Right cardiac atrium (tissue), 5 donors: Measurements from ENCODE around the gene KRTAP2-1. TPM values are rescaled to one million over a fixed set of nuclear protein-coding genes. Genes with fewer than 3 reads are reported as not detected.
"Not testable (repeated sequence)": the region's sequence is repeated elsewhere in the genome, so short reads cannot be mapped to it uniquely, and the experiment has no call there.

Experiments
- ATAC-seq, 2 donors: fragments of 200-7000 bp; cut with Tn5 transposase; one replicate each; pipeline versions ENCODE4 v1.8.0 to v1.9.1; 2020; ENCODE audit warnings: moderate library complexity in 2 of 2, mild to moderate bottlenecking in 1 of 2
- DNase-seq, 3 donors: peaks; one replicate each; pipeline ENCODE4 v3.0.0-alpha.2; 2020
- H3K27ac ChIP-seq: one replicate; pipeline ENCODE4 v1.5.1; 2013; ENCODE audit warnings: mild to moderate bottlenecking, low read length, control low read depth, moderate library complexity
- H3K27me3 ChIP-seq: one replicate; pipeline ENCODE4 v1.6.1; 2013; ENCODE audit not compliant: control insufficient read depth, insufficient read depth
- H3K4me1 ChIP-seq: one replicate; pipeline ENCODE4 v1.6.1; 2013; ENCODE audit warnings: low read length; ENCODE audit not compliant: control insufficient read depth, insufficient read depth
- H3K4me3 ChIP-seq: one replicate; pipeline ENCODE4 v1.5.1; 2013; ENCODE audit warnings: low read length, control low read depth
- H3K9me3 ChIP-seq: one replicate; pipeline ENCODE4 v1.6.1; 2013; ENCODE audit warnings: low read length; ENCODE audit not compliant: control insufficient read depth
- WGBS: extraction: QIAGEN DNeasy Blood & Tissue Kit; methylation state at CpG from one replicate; pipeline ENCODE4 v1.1.7; 2013; 5-methylcytosine and 5-hydroxymethylcytosine counted together
- intact Hi-C, 4 donors: fragments of 100-400 bp; cut with DNase I; formaldehyde crosslinking; loops; one replicate each; pipeline versions ENCODE4 v1.11.0 to v1.14.0; 2022 to 2023
- polyA plus RNA-seq: library from polyadenylated mRNA; stranded (reverse); fragments of 200-250 nt; gene quantifications from one replicate; pipeline ENCODE4 v1.2.3, GENCODE V29; 2013
- total RNA-seq, 4 donors: library from RNA; stranded (reverse); fragmentation: NEBNext Ultra II Directional; extraction: Animal tissue kit (Norgen Biotek cat#: 25700); gene quantifications; one replicate each; pipeline ENCODE4 v1.2.1, GENCODE V29; 2021
- donor health status: healthy with polysubstance abuse.
- donor health status: DM: no; HTN: yes; CAD: no.
- donor health status: DM: no; HTN: no; CAD: no.
- donor health status: DM: no; HTN: yes; CAD: no; lungs with severe emphysema.
- donor health status: DM: yes; HTN: yes; CAD: no.

KRTAP2-1 gene
- total and polyA plus RNA-seq, 5 donors: not detected

GRCh38 chr17:41009936-41010335, 37.2 kb downstream of the KRTAP2-1 start:
- no peaks in the 10 kb centered on the region for H3K27me3 ChIP-seq
- no peaks in the 10 kb centered on the region for H3K4me1 ChIP-seq
- DNase-seq: no peak
- no peak overlapping the region for H3K4me3 ChIP-seq
- no peaks in the 10 kb centered on the region for H3K9me3 ChIP-seq
- WGBS: 78% methylated on average over 1 of the region's 1 CpG
- intact Hi-C loops: no loop called here
- no peak overlapping the region for H3K27ac ChIP-seq
- ATAC-seq: no peak

- Histone ChIP-seq H3K4me3 (no peak overlapping the region), H3K27ac (no peak overlapping the region), H3K27me3 (no peaks in the 10 kb centered on the region), H3K4me1 (no peaks in the 10 kb centered on the region), H3K9me3 (no peaks in the 10 kb centered on the region)
- intact Hi-C loops: no loop called here
- 47% methylated on average over 4 of the region's 4 CpGs for WGBS
- DNase-seq: no peak
- no peak for ATAC-seq
Measured at GRCh38 chr17:41009301-41009760, 37.8 kb downstream of the KRTAP2-1 start.

- no peak for ATAC-seq
- intact Hi-C loops: no loop called here
- no peaks in the 10 kb centered on the region for H3K4me1 ChIP-seq
- no peaks in the 10 kb centered on the region for H3K9me3 ChIP-seq
- DNase-seq: no peak
- no peak within 1 kb of the TSS for H3K4me3 ChIP-seq
- WGBS: 79% methylated on average over 8 of the region's 8 CpGs
- H3K27me3 ChIP-seq: no peaks in the 10 kb centered on the region
- H3K27ac ChIP-seq: no peak within 1 kb of the TSS
Measured at GRCh38 chr17:41008811-41009210, 38.3 kb downstream of the KRTAP2-1 start, which contains the start of gene KRTAP3-1. Gene KRTAP3-1 (minus strand): TSS chr17:41009128. CDS start chr17:41009074, 54 bp downstream.

GRCh38 chr17:41004397-41004796, 42.7 kb downstream of the KRTAP2-1 start:
- Histone ChIP-seq H3K4me3 (no peak overlapping the region), H3K4me1 (no peaks in the 10 kb centered on the region), H3K27me3 (no peaks in the 10 kb centered on the region), H3K27ac (no peak overlapping the region), H3K9me3 (no peaks in the 10 kb centered on the region)
- peak in 1 of 3 donors; percentile 27 for DNase-seq
- ATAC-seq: no peak
- 85% methylated on average over 3 of the region's 3 CpGs for WGBS
- intact Hi-C loops: no loop called here

- Histone ChIP-seq H3K4me3 (no peak overlapping the region), H3K27ac (no peak overlapping the region), H3K4me1 (no peaks in the 10 kb centered on the region), H3K9me3 (no peaks in the 10 kb centered on the region), H3K27me3 (no peaks in the 10 kb centered on the region)
- intact Hi-C loops: no loop called here
- WGBS: 61% methylated on average over 4 of the region's 4 CpGs
- ATAC-seq (no peak), DNase-seq (no peak)
Measured at GRCh38 chr17:41003926-41004325, 43.2 kb downstream of the KRTAP2-1 start.

GRCh38 chr17:41002814-41003213, 44.3 kb downstream of the KRTAP2-1 start:
- H3K4me1 ChIP-seq: no peaks in the 10 kb centered on the region
- H3K4me3 ChIP-seq: no peak overlapping the region
- no peak overlapping the region for H3K27ac ChIP-seq
- no peak for DNase-seq
- intact Hi-C loops: no loop called here
- WGBS: 58% methylated on average over 5 of the region's 5 CpGs
- H3K9me3 ChIP-seq: no peaks in the 10 kb centered on the region
- H3K27me3 ChIP-seq: no peaks in the 10 kb centered on the region
- no peak for ATAC-seq

- DNase-seq (no peak), ATAC-seq (no peak)
- H3K4me3 ChIP-seq: no peak overlapping the region
- H3K9me3 ChIP-seq: no peaks in the 10 kb centered on the region
- no peaks in the 10 kb centered on the region for H3K27me3 ChIP-seq
- intact Hi-C loops: no loop called here
- H3K27ac ChIP-seq: no peak overlapping the region
- no peaks in the 10 kb centered on the region for H3K4me1 ChIP-seq
- 74% methylated on average over 4 of the region's 4 CpGs for WGBS
Measured at GRCh38 chr17:41001795-41002194, 45.3 kb downstream of the KRTAP2-1 start.

- WGBS: 70% methylated on average over 6 of the region's 6 CpGs
- H3K4me1 ChIP-seq, H3K9me3 ChIP-seq, H3K27me3 ChIP-seq, H3K27ac ChIP-seq, ATAC-seq, intact Hi-C loops, H3K4me3 ChIP-seq: not testable (repeated sequence)
- DNase-seq: peak in 1 of 3 donors; percentile 22
Measured at GRCh38 chr17:40999563-40999962, 47.6 kb downstream of the KRTAP2-1 start, which contains the start of gene KRTAP3-2. Gene KRTAP3-2 (minus strand): TSS chr17:40999906. CDS start chr17:40999853, 53 bp downstream.

GRCh38 chr17:40997361-40997760, 49.8 kb downstream of the KRTAP2-1 start:
- intact Hi-C loops: no loop called here
- DNase-seq: no peak
- H3K4me1 ChIP-seq: no peaks in the 10 kb centered on the region
- 70% methylated on average over 2 of the region's 2 CpGs for WGBS
- no peak for ATAC-seq
- no peaks in the 10 kb centered on the region for H3K27me3 ChIP-seq
- no peak overlapping the region for H3K27ac ChIP-seq
- no peak overlapping the region for H3K4me3 ChIP-seq
- no peaks in the 10 kb centered on the region for H3K9me3 ChIP-seq

GRCh38 chr17:40996829-40997228, 50.3 kb downstream of the KRTAP2-1 start:
- Histone ChIP-seq H3K9me3 (no peaks in the 10 kb centered on the region), H3K27me3 (no peaks in the 10 kb centered on the region)
- DNase-seq: no peak

More at GRCh38 chr17:40996829-40997228, 50.3 kb downstream of the KRTAP2-1 start:
- no peak overlapping the region for H3K27ac ChIP-seq
- H3K4me3 ChIP-seq: no peak overlapping the region
- 81% methylated on average over 4 of the region's 4 CpGs for WGBS
- intact Hi-C loops: no loop called here
- ATAC-seq: no peak
- H3K4me1 ChIP-seq: no peaks in the 10 kb centered on the region
